GM19035 (cell line): Measurements from ENCODE around the gene MRPS18A.
A peak's percentile ranks its signal among the peaks of the same experiment; 100 is the strongest.
"Not testable (repeated sequence)": the region's sequence is repeated elsewhere in the genome, so short reads cannot be mapped to it uniquely, and the experiment has no call there.

ENCODE experiments used
- ATAC-seq: cut with Tn5 transposase; IDR thresholded peaks from one replicate; pipeline ENCODE4 v1.9.1; 2021; ENCODE audit not compliant: unreplicated experiment

MRPS18A gene

GRCh38 chr6:43639984-43640800 lies 47.4 kb downstream of the MRPS18A start:
- ATAC-seq, result no peak

- peak; percentile 12 for ATAC-seq
These were observed 51.3 kb downstream of the MRPS18A start for GRCh38 chr6:43636308-43636659.

GRCh38 chr6:43635387-43636307 lies 51.9 kb downstream of the MRPS18A start, which contains the start of gene MAD2L1BP:
TSS of gene MAD2L1BP (plus strand) at chr6:43635840. CDS start at chr6:43635876, 36 bp downstream.
- peak; percentile 80 for ATAC-seq

GRCh38 chr6:43634702-43635303 lies 52.8 kb downstream of the MRPS18A start:
- no peak for ATAC-seq

GRCh38 chr6:43633002-43633401 lies 54.6 kb downstream of the MRPS18A start:
- not testable (repeated sequence) for ATAC-seq

- no peak for ATAC-seq
These were observed 56.5 kb downstream of the MRPS18A start for GRCh38 chr6:43630980-43631619.

- peak; percentile 69 for ATAC-seq
These were observed 57.9 kb downstream of the MRPS18A start for GRCh38 chr6:43629505-43630300.

- peak; percentile 83 for ATAC-seq
These were observed 58.5 kb downstream of the MRPS18A start, which contains the start of gene GTPBP2 for GRCh38 chr6:43629104-43629504. TSS of gene GTPBP2 (minus strand) at chr6:43629264. CDS start at chr6:43629162, 102 bp downstream.

GRCh38 chr6:43628393-43629103 lies 59.0 kb downstream of the MRPS18A start:
- no peak for ATAC-seq

- no peak for ATAC-seq
These were observed 60.4 kb downstream of the MRPS18A start for GRCh38 chr6:43627008-43627825.

- ATAC-seq, result no peak
These were observed 62.1 kb downstream of the MRPS18A start for GRCh38 chr6:43625393-43625992.

GRCh38 chr6:43624786-43625288 lies 62.8 kb downstream of the MRPS18A start:
- ATAC-seq, result no peak

GRCh38 chr6:43623880-43624785 lies 63.5 kb downstream of the MRPS18A start:
- no peak for ATAC-seq

- no peak for ATAC-seq
These were observed 65.0 kb downstream of the MRPS18A start for GRCh38 chr6:43622541-43622940.

- ATAC-seq, result no peak
These were observed 65.8 kb downstream of the MRPS18A start for GRCh38 chr6:43621836-43622180.
